ENCODE data around the gene CD84.
A peak's percentile ranks its signal among the peaks of the same experiment; 100 is the strongest.

Gene CD84

GRCh38 chr1:160558660-160559380 lies 20.5 kb downstream of the CD84 start:
- in situ Hi-C loops (cut with MboI; ENCODE audit: low sequenced_read_pairs, unreplicated experiment): no loop called here
- DNase-seq (ENCODE audit: low spot score): no peak
- no peak for TF ChIP-seq CTCF (IDR thresholded peaks at IDR 0.05; ENCODE audit: borderline replicate concordance, control extremely low read depth, extremely low read depth, insufficient read depth, missing control alignments)

GRCh38 chr1:160553778-160554177 lies 25.5 kb downstream of the CD84 start:
- in situ Hi-C loops (cut with MboI; ENCODE audit: low sequenced_read_pairs, unreplicated experiment): no loop called here

GRCh38 chr1:160552425-160552824 lies 26.9 kb downstream of the CD84 start:
- no peak for TF ChIP-seq CTCF (IDR thresholded peaks at IDR 0.05; ENCODE audit: borderline replicate concordance, control extremely low read depth, extremely low read depth, insufficient read depth, missing control alignments)
- in situ Hi-C loops (cut with MboI; ENCODE audit: low sequenced_read_pairs, unreplicated experiment): no loop called here

More at GRCh38 chr1:160553778-160554177, 25.5 kb downstream of the CD84 start:
- no peak for DNase-seq (ENCODE audit: low spot score)
- TF ChIP-seq CTCF (IDR thresholded peaks at IDR 0.05; ENCODE audit: borderline replicate concordance, control extremely low read depth, extremely low read depth, insufficient read depth, missing control alignments): no peak

DNA sequence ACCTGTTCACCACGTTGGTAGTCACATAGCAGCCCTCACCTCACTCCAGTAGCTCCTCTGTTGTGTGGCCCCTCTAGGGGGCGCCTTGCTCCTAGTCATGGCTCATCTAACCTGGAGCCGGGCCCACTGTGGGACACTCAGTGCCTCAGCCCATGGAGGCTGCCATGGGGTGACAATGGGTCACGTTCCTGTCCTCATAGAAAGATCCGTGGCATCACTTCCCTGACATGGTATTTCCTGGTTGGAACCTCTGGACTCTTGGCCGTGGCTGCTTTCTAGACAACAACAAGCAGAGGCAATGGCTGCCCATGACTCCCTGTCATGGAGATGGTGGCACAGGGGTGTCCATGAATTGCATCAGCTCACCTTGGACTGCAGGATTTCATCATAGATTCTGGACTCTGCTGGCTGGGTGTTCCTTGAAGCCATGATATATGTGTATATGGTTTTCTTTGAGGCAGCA lies 28.7 kb downstream of the CD84 start:
- in situ Hi-C loops (cut with MboI; ENCODE audit: low sequenced_read_pairs, unreplicated experiment): no loop called here
- DNase-seq (ENCODE audit: low spot score): no peak
- TF ChIP-seq CTCF (IDR thresholded peaks at IDR 0.05; ENCODE audit: borderline replicate concordance, control extremely low read depth, extremely low read depth, insufficient read depth, missing control alignments): peak; percentile 28

More at GRCh38 chr1:160552425-160552824, 26.9 kb downstream of the CD84 start:
- DNase-seq (ENCODE audit: low spot score): no peak

DNA sequence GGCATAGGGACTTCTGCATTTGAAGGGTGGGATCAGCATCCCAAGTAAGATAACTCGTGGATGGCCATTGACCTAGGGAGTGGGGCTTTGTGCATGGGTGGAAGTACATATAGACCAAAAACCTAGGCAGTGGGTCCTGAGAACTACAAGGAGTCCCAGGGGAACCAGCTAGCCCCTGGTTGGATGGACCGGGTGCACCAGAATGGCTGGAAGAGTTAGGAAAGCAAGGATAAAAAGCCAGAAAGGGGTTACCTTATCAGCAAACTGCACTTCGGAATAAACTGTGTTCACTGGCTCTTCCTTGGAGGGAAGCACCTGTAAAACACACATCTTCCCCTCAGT lies 29.7 kb downstream of the CD84 start:
- DNase-seq (ENCODE audit: low spot score): no peak
- in situ Hi-C loops (cut with MboI; ENCODE audit: low sequenced_read_pairs, unreplicated experiment): loop anchor here (5.0 kb wide), 1 partner anchor 58 kb away; no protein-coding TSS in a partner anchor
- no peak for TF ChIP-seq CTCF (IDR thresholded peaks at IDR 0.05; ENCODE audit: borderline replicate concordance, control extremely low read depth, extremely low read depth, insufficient read depth, missing control alignments)

DNA sequence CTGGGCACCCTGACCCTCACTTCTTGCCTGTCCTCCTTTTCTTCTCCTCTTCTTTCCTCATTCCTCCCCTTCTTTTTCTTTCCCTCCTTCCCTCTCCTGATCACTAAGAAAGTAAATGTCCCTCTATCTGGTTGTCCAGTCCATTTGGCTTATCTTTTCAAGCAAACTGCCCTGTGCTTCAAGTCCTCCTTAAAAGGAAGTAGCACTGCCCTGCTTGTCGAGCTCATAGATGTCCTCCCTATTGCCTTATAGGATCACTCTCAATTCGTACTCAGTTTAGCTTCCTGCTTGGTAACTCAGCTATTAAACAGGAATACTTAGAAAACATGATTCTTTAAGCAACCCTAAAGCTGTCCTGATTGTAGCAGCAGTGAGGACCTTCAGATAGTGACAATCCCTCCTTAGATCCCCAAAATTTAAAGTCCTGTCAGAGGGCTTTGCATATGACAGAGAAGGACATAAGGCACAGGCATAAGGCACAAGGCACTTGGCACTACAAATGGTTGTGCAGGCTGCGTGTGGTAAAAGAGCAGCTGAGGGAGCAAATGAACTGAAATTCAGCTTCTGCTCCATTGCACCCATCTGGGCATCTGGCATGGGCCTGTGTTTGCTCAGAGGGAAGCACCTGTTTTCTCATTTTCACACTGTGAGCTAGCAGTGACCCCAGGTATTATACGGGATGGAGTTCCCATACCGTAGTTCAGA lies 30.2 kb downstream of the CD84 start:
- in situ Hi-C loops (cut with MboI; ENCODE audit: low sequenced_read_pairs, unreplicated experiment): loop anchor here (5.0 kb wide), 1 partner anchor 58 kb away; no protein-coding TSS in a partner anchor
- DNase-seq (ENCODE audit: low spot score): no peak
- TF ChIP-seq CTCF (IDR thresholded peaks at IDR 0.05; ENCODE audit: borderline replicate concordance, control extremely low read depth, extremely low read depth, insufficient read depth, missing control alignments): no peak
